Measurements from ENCODE around the gene NRF1.

NRF1 gene

GRCh38 chr7:129739427-129739826 lies 127.9 kb downstream of the NRF1 start:
- DNase-seq (ENCODE audit: low read depth, low spot score): no peak

- DNase-seq (ENCODE audit: low read depth, low spot score): no peak
Observed at GRCh38 chr7:129740574-129741410, 129.3 kb downstream of the NRF1 start.

DNA sequence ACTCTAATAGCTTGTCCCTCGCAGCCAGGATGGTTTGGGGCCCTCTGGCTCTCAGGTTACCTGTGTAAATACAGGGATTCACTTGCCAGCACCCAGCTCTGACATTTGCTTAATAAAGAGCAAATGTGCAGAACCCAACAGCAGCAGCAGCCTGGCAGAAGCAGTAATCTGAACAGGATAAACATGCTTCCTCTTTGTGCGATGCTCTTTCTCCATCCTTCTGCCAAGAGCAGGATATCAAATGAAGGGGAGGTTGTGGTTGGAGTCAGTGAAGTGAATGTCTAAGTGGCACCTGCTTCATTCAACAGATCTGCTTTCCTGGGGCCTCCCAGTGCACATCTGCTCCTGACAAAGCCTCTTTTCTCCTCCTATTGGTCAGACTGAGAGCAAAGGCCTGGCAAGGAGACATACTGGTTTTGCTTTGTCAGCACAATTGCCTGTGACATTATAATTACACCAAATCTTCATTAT lies 130.3 kb downstream of the NRF1 start:
- no peak for DNase-seq (ENCODE audit: low read depth, low spot score)

DNA sequence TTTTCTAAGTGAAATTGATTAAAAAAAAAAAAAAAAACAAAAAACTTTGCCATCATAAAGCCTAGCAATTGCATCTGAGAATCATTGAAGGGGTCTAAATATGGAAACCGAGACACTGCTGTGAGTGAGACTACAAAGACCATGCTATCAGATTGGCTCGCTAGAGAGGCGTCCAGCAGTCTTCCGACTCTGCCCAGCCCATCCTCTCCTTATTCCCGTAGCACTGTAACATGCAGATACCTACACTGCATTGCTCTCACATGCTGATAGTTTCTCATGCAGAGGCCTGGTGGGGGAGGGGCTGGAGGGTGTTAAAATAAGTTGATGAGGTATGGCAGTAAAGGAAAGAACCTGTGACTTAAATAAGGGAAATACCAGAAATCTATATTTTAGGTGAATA lies 130.7 kb downstream of the NRF1 start:
- no peak for DNase-seq (ENCODE audit: low read depth, low spot score)

DNA sequence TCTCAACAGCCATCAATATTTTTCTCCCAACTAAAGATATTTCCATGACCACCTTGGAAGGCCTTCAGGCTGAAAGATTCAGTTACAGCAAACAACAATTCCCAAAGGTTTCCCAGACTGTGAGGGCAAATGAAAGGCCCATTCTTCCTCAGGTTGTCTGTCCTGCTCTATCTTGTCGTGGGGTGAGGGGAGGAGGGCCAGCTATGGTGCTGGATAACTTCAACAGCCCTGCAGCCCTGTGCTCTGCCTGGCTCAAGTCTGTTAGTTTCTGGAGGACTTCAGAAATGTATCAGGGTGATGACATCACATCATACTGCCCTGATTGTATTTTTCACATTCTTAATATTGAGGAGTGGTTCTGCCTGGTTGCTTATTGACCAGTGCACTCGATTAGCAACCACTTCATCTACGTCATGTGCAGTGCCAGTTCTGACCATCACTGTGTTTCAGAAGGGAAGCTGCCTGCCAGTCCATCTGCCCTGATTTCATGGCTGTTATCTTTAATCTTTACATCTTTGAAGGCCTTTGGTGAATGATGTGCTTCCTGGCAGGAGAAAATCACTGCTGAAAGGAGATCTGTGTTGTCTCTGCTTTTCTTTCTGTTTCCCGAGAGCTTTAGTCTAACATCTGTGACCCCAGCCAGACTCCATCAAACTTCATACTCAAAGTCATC lies 135.5 kb downstream of the NRF1 start:
- no peak for DNase-seq (ENCODE audit: low read depth, low spot score)

DNA sequence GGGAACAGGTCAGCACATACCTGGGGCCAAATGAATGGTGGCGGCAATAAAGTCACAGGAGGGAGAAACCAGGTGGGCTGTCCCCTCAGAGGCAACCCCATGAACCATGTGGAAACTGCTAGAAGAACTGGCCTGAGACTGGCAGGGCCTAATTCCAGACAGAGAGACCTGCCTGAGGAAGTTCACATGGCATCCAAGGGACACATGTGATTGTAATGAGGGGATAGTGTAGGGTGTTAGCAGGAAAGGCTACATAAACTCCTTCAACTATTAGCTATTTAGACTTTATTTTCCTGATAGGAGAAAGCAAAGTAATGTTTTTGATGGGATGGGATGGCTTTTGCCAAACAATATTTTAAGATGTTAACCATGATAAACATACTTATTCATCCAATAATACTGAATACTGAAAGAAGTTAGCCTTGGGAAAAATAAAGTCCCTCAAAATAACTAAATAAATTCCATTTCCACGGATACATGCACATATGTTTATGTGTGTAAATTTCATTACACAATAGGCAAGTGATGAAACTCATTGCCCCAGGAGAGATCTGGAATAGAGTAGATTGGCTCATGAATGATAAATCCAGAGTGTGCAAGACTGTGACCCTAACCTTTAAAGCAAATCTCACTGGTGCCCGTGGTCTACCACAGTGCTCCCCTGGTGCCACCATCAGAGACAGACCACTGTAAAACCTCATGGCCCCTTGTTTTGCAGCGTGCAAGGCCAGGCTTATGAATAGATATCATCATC lies 137.0 kb downstream of the NRF1 start:
- DNase-seq (ENCODE audit: low read depth, low spot score): no peak

DNA sequence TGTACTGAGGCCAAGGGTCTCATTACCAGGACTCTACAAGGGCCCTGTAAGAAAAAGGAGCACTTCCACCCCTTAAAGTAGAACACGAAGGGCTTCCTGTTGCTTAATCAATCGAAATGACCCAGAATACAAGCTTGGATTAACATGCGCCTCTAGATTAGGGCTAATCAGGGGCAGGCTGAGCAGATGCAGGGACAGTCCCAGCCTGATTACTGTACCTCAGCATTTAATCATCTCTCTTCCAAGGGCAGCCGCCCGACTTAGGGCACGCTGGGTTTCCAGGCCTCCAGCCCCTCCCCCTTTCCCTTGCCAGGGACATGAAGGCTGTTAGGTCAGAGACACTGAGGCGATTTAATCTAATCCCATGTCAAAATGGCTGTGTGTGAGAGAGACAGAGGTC lies 138.6 kb downstream of the NRF1 start:
- DNase-seq (ENCODE audit: low read depth, low spot score): no peak

GRCh38 chr7:129750501-129750900 lies 139.0 kb downstream of the NRF1 start:
- DNase-seq (ENCODE audit: low read depth, low spot score): no peak

- no peak for DNase-seq (ENCODE audit: low read depth, low spot score)
Observed at GRCh38 chr7:129751916-129752315, 140.4 kb downstream of the NRF1 start.

- no peak for DNase-seq (ENCODE audit: low read depth, low spot score)
Observed at GRCh38 chr7:129752760-129753159, 141.2 kb downstream of the NRF1 start.

DNA sequence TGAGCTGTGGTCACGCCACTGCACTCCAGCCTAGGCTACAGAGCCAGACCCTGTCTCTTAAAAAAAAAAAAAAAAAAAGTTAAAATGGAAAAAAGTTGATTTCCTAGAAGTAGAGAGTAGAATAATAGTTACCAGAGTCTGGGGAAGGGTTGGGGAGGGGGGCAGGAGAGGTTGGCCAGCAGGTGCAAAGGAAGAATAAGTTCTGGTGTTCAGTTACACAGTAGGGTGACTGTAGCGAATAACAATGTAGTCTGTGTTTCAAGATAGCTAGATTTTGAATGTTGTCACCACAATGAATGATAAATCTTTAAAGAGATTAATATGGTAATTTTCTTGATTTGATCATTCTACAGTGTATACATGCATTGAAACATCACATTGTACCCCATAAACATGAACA lies 142.9 kb downstream of the NRF1 start:
- DNase-seq (ENCODE audit: low read depth, low spot score): no peak

DNA sequence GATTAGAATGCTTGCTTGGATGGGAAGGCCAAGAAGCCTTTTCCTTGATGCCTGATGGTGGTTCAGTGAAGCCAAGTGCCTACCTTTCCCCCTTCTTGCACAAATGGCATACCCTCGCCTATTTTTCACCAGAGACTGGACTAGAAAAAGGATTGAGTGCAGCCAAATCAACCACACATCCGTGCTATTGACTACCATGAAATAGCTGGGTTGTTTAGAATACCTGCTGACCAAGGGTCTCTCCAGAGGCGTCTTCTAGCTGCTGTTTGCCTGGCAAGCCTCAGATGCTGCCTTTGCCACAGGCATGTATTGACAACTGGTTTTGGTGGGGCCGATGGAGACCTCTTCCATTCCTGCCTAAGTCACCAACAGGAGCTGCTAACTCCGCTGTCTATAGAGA lies 146.5 kb downstream of the NRF1 start:
- DNase-seq (ENCODE audit: low read depth, low spot score): no peak

DNA sequence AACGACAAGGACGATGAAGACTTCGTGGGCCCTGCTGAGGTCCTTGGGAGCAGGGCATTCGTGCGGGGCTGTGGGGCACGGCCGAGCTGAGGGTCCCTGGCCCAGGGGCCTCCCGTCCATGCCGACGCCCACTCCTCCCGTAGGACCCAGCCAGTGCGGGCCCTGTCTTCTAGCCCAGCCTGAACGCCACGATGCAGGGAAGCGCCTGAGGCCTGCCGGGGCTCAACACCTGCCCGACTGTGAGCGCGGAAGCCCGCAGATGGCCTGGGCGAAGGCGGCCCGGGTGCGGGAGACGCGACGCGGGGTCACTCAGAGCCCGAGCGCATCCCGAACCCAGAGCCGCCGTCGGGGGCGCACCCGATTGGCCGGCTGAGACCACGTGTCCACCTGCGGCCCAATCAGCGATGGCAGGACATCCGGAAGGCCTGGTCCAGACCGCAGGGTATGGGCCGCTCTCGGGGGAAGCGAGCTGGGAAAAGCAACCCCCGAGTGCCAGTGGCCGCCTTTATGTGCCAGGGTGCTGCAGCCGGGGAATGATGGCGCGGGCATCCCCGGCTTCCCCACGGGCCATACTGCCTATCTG lies 151.0 kb downstream of the NRF1 start:
- no peak for DNase-seq (ENCODE audit: low read depth, low spot score)

DNA sequence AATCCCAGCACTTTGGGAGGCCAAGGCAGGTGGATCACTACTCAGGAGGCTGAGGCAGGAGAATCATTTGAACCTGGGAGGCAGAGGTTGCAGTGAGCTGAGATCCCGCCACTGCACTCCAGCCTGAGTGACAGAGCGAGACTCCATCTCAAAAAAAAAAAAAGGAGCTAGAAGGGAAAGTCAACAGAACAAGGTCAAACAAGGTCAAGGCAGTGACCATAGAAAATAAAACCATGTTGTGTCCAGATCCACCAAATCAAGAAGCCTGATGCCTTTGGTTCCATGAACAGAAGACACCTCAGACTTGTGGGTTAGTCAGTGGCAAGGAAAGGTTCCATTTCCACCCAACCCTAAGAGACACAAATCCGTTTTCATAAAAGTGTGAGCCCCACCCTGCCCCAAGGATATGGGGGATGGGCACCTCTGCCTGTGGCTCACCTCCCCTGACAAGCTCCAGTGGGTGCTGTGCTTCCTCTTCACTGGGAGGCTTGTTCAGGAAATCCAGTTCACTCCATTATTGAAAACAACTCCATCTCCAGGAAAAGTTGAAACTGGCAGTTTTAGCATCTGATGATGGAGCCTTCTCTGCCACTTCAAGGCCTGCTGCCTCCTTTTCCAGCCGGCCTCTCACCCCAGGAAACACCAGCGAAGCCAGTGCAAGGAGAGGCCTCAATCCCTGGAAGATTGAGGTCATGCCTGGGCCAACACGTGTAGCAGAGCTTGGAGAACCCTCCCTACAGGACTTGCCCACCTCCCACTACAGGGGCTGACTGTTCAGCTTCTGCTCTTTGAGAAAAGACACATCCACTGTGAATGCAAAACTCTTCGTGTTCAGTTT lies 152.9 kb downstream of the NRF1 start:
- DNase-seq (ENCODE audit: low read depth, low spot score): no peak

- DNase-seq (ENCODE audit: low read depth, low spot score): no peak
Observed at GRCh38 chr7:129765352-129765751, 153.8 kb downstream of the NRF1 start.

DNA sequence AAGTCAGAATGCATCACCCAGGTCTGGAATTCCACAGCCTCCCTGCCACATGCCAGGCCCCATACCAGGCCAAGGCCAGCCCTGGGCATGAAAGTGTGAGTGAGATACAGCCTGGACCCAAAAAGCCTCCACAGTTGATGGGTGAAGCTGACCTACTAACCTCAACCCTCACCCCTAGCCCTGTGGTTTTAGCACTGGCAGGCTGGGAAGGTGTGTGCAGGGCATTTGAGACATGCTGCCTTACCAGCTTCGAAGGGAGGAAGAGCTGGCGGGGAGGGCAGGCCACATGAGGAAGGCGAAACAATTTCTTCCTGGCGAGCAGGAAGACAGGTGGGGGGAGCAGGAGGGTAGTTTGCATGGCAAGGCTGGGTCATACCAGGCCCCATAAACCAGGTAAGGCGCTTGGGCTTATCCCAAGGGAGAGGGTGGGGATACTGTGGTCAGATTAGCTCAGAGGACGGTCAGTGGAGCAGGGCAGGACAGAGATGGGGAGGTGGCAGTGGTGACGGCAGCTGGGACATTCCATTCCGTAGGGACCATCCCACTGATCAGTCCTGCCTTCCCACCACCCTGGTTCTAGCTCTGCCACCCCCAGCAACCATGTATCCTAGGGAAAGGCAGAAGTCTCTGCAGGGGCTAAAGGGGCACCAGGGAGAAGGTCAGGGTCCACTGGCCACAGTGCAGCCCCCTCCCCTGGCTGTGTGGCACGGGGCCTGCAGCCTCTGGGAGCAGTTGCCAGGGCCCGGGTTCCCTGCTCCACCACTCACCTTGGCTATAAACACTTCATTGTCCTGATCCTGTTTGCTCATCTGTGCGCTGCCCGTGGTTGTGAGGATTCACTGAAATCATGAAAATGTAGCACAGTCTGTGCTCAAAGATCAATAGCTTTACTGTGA lies 155.8 kb downstream of the NRF1 start:
- DNase-seq (ENCODE audit: low read depth, low spot score): no peak

DNA sequence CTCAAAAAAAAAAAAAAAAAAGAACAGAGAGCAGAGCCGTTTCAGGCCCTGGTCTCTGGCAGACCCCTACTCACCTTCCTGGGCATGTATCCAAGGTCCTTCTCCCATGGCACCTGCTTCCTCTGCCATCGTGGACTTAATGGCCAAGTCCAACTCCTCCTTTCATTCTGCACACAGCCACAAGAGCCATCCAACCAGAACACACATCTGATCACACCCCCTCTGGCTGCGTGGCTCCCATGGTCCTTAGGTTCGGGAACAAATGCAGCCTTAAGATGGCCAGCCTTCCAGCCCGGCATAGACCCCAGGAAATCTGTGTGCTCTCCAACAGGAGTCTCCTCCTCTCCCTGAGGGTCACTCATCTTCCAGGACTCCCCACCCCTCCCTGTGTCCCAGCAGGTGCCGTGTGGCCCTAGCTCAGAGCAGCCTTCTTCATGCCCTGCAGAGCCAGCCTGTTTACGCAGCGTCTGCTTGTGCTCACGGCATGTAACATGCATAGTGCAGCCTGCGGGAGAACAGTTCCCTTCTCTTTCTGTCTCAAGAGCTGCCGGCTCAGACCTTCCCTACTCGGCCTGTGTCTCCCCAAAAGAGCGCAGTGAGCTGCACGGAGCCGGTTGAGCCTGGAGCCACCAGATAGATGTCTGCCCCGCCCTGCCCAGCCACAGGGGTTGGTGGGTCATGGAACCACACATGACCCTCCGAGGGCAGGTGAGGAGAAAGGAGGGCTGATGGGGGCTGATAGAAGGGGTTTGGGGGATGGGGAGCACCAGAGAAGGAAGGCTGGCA lies 157.3 kb downstream of the NRF1 start:
- DNase-seq (ENCODE audit: low read depth, low spot score): no peak

DNA sequence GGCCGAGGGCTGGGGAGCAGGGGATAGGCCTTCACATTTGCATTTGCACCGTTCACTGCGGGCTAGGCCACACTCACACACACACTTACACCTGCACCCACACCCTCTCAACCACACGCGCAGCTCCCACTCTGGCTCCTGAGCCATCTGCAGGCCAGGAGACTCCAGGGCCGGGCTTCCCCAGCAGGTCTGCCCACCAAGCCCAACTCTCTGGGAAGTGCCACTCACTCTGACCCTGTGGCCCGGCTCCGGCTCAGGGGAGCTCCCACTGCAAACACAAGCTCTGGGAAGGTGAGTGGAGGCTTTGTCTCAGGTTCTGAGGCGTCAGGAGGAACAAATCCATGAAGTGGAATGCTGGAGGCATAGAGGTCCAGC lies 157.9 kb downstream of the NRF1 start:
- no peak for DNase-seq (ENCODE audit: low read depth, low spot score)
